ENCODE results near the gene ITGBL1. TPM values are rescaled to one million over a fixed set of nuclear protein-coding genes. Genes with fewer than 3 reads are reported as not detected.

Gene ITGBL1
- total and polyA plus RNA-seq, 9 donors, result 0.45 to 9.3 (median 1.8) TPM

DNA sequence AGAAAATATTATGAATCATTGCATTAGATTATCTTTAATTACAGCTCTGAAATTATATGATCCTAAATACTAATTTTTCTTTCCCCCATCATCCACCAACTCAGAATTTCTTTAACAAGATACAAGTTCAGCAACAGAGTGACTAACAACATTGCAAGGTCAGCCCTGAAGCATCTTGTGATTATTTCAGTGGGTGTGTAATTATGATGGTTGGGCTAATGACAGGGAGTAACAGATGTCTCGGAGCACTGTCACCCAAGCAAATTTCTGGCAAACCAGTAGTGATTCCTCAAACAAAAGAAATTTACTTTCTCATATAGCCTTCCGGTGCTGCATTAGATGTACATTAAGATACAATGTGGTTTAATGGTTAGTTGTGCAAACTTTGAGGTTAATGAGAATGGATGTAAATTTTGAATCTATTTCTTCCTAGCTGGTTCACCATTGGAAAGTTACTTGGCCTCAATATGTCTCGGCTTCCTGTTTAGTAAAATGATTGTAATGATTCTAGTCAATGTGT is 238.9 kb downstream of the ITGBL1 start:
- Histone ChIP-seq H3K4me1 (ENCODE audit: insufficient read depth) (no peaks in the 10 kb centered on the region), H3K36me3 (no peaks in the 10 kb centered on the region), H3K27me3 (no peaks in the 10 kb centered on the region), H3K4me3 (no peak overlapping the region), H3K27ac (no peak overlapping the region), H3K9me3 (no peaks in the 10 kb centered on the region)
- intact Hi-C loops (cut with DNase I), result no loop called here
- TF ChIP-seq, protein P1, sequence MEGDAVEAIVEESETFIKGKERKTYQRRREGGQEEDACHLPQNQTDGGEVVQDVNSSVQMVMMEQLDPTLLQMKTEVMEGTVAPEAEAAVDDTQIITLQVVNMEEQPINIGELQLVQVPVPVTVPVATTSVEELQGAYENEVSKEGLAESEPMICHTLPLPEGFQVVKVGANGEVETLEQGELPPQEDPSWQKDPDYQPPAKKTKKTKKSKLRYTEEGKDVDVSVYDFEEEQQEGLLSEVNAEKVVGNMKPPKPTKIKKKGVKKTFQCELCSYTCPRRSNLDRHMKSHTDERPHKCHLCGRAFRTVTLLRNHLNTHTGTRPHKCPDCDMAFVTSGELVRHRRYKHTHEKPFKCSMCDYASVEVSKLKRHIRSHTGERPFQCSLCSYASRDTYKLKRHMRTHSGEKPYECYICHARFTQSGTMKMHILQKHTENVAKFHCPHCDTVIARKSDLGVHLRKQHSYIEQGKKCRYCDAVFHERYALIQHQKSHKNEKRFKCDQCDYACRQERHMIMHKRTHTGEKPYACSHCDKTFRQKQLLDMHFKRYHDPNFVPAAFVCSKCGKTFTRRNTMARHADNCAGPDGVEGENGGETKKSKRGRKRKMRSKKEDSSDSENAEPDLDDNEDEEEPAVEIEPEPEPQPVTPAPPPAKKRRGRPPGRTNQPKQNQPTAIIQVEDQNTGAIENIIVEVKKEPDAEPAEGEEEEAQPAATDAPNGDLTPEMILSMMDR (IDR thresholded peaks at IDR 0.05), result no peak
- TF ChIP-seq EP300 (IDR thresholded peaks at IDR 0.05) (no peak), POLR2A (IDR thresholded peaks at IDR 0.05) (no peak)
- WGBS, 3 donors, result 75 to 78% (median 76%) methylated on average over 3 of the region's 3 CpGs
- no peak for DNase-seq

- Histone ChIP-seq H3K27ac (no peak overlapping the region), H3K4me1 (ENCODE audit: insufficient read depth) (no peaks in the 10 kb centered on the region), H3K9me3 (no peaks in the 10 kb centered on the region), H3K36me3 (no peaks in the 10 kb centered on the region), H3K27me3 (no peaks in the 10 kb centered on the region), H3K4me3 (no peak overlapping the region)
- DNase-seq, result no peak
- TF ChIP-seq POLR2A (IDR thresholded peaks at IDR 0.05) (no peak), EP300 (IDR thresholded peaks at IDR 0.05) (no peak)
- TF ChIP-seq, protein P1 (IDR thresholded peaks at IDR 0.05), result no peak
- 92 to 94% (median 94%) methylated on average over 4 of the region's 4 CpGs for WGBS, 3 donors
- intact Hi-C loops (cut with DNase I), result no loop called here
These were observed 243.5 kb downstream of the ITGBL1 start for GRCh38 chr13:101695870-101696516.

DNA sequence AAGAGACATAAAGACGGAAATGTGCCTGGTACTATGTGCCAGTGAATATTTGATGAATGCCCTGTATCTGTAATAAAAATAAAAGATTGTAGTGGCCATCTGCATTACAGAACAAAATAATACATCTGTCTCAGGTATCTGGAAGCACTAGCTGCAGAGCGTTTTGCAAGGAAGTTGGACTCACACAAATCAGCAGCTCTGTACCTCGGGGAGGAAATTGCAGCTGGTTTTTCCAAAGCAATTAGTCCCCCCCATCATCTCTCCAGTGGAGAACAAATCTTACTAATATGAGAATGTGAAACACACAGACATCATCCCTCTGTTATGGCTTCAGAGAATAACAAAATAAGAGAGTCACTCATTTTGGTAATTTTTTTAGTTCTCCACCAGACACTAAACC is 245.3 kb downstream of the ITGBL1 start:
- no peaks in the 10 kb centered on the region for H3K4me1 ChIP-seq (ENCODE audit: insufficient read depth)
- no peak for DNase-seq
- WGBS, 3 donors, result 61 to 68% (median 68%) methylated on average over 3 of the region's 3 CpGs
- H3K36me3 ChIP-seq, result no peaks in the 10 kb centered on the region
- intact Hi-C loops (cut with DNase I), result no loop called here
- H3K4me3 ChIP-seq, result no peak overlapping the region
- TF ChIP-seq POLR2A (IDR thresholded peaks at IDR 0.05) (no peak), EP300 (IDR thresholded peaks at IDR 0.05) (no peak)
- TF ChIP-seq, protein P1 (IDR thresholded peaks at IDR 0.05), result no peak
- H3K9me3 ChIP-seq, result no peaks in the 10 kb centered on the region
- H3K27ac ChIP-seq, result no peak overlapping the region
- H3K27me3 ChIP-seq, result no peaks in the 10 kb centered on the region

GRCh38 chr13:101698400-101698799 is 245.9 kb downstream of the ITGBL1 start:
- no peak for DNase-seq
- no peaks in the 10 kb centered on the region for H3K27me3 ChIP-seq
- intact Hi-C loops (cut with DNase I), result no loop called here
- H3K4me1 ChIP-seq (ENCODE audit: insufficient read depth), result no peaks in the 10 kb centered on the region
- H3K4me3 ChIP-seq, result no peak overlapping the region
- TF ChIP-seq EP300 (IDR thresholded peaks at IDR 0.05) (no peak), POLR2A (IDR thresholded peaks at IDR 0.05) (no peak)
- TF ChIP-seq, protein P1 (IDR thresholded peaks at IDR 0.05), result no peak
- no peaks in the 10 kb centered on the region for H3K9me3 ChIP-seq
- 73 to 87% (median 82%) methylated on average over 2 of the region's 2 CpGs for whole genome bisulfite sequencing, 3 donors
- H3K27ac ChIP-seq, result no peak overlapping the region
- H3K36me3 ChIP-seq, result no peaks in the 10 kb centered on the region

Data from ovary (tissue), 9 donors.